Tibial nerve (tissue), 4 donors: ENCODE results near the gene CCDC85B. TPM values are rescaled to one million over a fixed set of nuclear protein-coding genes. Genes with fewer than 3 reads are reported as not detected.

Source experiments
- DNase-seq, 2 donors: peaks; one replicate each; pipeline ENCODE4 v3.0.0-alpha.2; 2019; ENCODE audit warnings: low spot score in 2 of 2
- H3K27ac ChIP-seq, 4 donors: fragments of 200-600 bp; sonication (generic) in 3 of 4; one replicate each; pipeline ENCODE4 v1.5.1; 2017 to 2019; ENCODE audit warnings: mild to moderate bottlenecking in 1 of 4
- H3K27me3 ChIP-seq, 2 donors: fragments of 200-600 bp; sonication (generic) in 1 of 2; one replicate each; pipeline versions ENCODE4 v1.5.1 to v1.6.0; 2017 to 2019
- H3K36me3 ChIP-seq, 3 donors: fragments of 200-600 bp; sonication (generic); one replicate each; pipeline ENCODE4 v1.5.1; 2018 to 2019
- H3K4me1 ChIP-seq, 4 donors: fragments of 200-600 bp; sonication (generic) in 3 of 4; one replicate each; pipeline ENCODE4 v1.5.1; 2017 to 2019
- H3K4me3 ChIP-seq, 4 donors: fragments of 200-600 bp; sonication (generic) in 3 of 4; one replicate each; pipeline ENCODE4 v1.5.1; 2017 to 2019; ENCODE audit warnings: mild to moderate bottlenecking in 1 of 4, moderate library complexity in 1 of 4
- H3K9me3 ChIP-seq, 4 donors: fragments of 200-600 bp; sonication (generic) in 3 of 4; one replicate each; pipeline ENCODE4 v1.5.1; 2017 to 2019
- EP300 ChIP-seq, 2 donors: sonication (generic); formaldehyde crosslinking; IDR thresholded peaks; one replicate each; pipeline ENCODE4 v1.6.1; 2017; ENCODE audit warnings: antibody characterized with exemption in 2 of 2, mild to moderate bottlenecking in 1 of 2
- POLR2A ChIP-seq, 2 donors: fragments of 450-650 bp; IDR thresholded peaks; one replicate each; pipeline ENCODE4 v1.6.1; 2017; ENCODE audit warnings: antibody characterized with exemption in 2 of 2, mild to moderate bottlenecking in 2 of 2, moderate library complexity in 2 of 2
- WGBS, 2 donors: methylation state at CpG; one replicate each; pipeline ENCODE4 v1.1.5; 2018; 5-methylcytosine and 5-hydroxymethylcytosine counted together
- total RNA-seq, 4 donors: library from RNA; depleted of rRNA; stranded (reverse); fragments of >200 nt; gene quantifications; one replicate each; pipeline ENCODE4 v1.1.0, GENCODE V29; 2016
- TF ChIP-seq, protein P1 (sequence below), 5 experiments: fragments of 200-600 bp in 3 of 5; fragments of 450-650 bp in 2 of 5; sonication (generic) in 3 of 5; IDR thresholded peaks; one replicate each; pipeline ENCODE4 v1.5.1; 2016 to 2019; ENCODE audit warnings: antibody characterized with exemption in 5 of 5, mild to moderate bottlenecking in 3 of 5, moderate library complexity in 2 of 5

The CCDC85B gene
- total RNA-seq, 4 donors from 2014 or later = 73.0 to 108 (median 89.4) TPM

DNA sequence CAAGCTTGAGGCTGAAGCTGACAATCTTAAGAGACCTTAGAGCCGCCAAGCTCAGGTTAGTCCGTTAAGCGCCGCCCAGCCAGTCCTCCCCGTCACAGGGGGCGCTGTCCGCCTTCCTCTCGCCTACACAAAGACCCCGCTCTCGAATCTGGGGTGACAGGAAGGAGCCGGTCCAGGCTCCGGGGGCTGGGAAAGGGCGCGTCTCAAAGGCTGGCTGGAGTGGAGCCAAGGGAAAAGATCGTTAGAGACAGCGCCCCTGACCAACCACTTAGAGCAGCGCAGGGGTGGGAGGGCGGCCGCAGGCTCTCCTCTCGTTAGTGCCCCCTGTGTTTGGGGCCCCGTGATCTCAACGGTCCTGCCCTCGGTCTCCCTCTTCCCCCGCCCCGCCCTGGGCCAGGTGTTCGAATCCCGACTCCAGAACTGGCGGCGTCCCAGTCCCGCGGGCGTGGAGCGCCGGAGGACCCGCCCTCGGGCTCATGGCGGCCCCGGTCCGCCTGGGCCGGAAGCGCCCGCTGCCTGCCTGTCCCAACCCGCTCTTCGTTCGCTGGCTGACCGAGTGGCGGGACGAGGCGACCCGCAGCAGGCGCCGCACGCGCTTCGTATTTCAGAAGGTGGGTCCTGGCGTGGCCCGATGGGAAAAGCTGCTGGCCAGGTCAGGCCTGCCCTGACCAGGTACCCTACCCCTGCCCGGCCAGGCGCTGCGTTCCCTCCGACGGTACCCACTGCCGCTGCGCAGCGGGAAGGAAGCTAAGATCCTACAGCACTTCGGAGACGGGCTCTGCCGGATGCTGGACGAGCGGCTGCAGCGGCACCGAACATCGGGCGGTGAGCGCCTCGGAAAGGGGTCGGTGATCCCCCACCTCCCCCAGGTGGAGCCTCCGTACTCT, 30.0 kb upstream of the CCDC85B start, which contains the start of gene MUS81:
TSS of gene MUS81 (plus strand) at position 156 of the 887 bp plus-strand sequence. CDS start at position 477, 321 bp downstream.
- peak; percentile 83 to 91 for TF ChIP-seq EP300 (IDR thresholded peaks at IDR 0.05)
- peak; percentile 45 to 70 for TF ChIP-seq POLR2A (IDR thresholded peaks at IDR 0.05)
- TF ChIP-seq, protein P1, sequence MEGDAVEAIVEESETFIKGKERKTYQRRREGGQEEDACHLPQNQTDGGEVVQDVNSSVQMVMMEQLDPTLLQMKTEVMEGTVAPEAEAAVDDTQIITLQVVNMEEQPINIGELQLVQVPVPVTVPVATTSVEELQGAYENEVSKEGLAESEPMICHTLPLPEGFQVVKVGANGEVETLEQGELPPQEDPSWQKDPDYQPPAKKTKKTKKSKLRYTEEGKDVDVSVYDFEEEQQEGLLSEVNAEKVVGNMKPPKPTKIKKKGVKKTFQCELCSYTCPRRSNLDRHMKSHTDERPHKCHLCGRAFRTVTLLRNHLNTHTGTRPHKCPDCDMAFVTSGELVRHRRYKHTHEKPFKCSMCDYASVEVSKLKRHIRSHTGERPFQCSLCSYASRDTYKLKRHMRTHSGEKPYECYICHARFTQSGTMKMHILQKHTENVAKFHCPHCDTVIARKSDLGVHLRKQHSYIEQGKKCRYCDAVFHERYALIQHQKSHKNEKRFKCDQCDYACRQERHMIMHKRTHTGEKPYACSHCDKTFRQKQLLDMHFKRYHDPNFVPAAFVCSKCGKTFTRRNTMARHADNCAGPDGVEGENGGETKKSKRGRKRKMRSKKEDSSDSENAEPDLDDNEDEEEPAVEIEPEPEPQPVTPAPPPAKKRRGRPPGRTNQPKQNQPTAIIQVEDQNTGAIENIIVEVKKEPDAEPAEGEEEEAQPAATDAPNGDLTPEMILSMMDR (IDR thresholded peaks at IDR 0.05) = peak; percentile 77 to 95 (median 89)
- peak; percentile 97 to 99 for DNase-seq
- H3K9me3 ChIP-seq = no peaks in the 10 kb centered on the region
- peak within 1 kb of the TSS; percentile 69 to 91 (median 88) for H3K4me3 ChIP-seq
- no peaks in the 10 kb centered on the region for H3K27me3 ChIP-seq
- H3K4me1 ChIP-seq = peaks cover 0 to 52% (median 24%) of the 10 kb centered on the region in 4 donors
- H3K36me3 ChIP-seq = peaks cover 0 to 48% (median 26%) of the 10 kb centered on the region in 3 donors
- 0 to 1% methylated on average over 52 to 53 of the region's 78 CpGs for whole genome bisulfite sequencing, 2 donors
- H3K27ac ChIP-seq = peak within 1 kb of the TSS; percentile 96 to 99 (median 98)

DNA sequence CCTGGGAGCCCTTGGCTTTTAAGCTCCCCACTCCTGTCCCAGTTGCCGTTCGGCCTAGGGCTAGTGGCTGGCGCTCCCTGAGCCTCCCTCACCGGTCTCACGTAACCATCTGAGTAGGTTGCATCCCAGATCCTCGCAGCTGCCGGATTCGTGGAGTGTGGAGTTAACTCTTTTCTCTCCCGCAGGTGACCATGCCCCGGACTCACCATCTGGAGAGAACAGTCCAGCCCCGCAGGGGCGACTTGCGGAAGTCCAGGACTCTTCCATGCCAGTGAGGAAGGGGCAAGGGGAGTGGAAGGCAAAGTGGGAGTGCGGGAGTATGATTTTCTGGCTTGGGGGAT, 29.3 kb upstream of the CCDC85B start:
- peak overlapping the region; percentile 69 to 91 (median 88) for H3K4me3 ChIP-seq
- no peaks in the 10 kb centered on the region for H3K27me3 ChIP-seq
- H3K36me3 ChIP-seq = peaks cover 0 to 48% (median 30%) of the 10 kb centered on the region in 3 donors
- TF ChIP-seq EP300 (IDR thresholded peaks at IDR 0.05) (no peak), POLR2A (IDR thresholded peaks at IDR 0.05) (no peak)
- TF ChIP-seq, protein P1 (IDR thresholded peaks at IDR 0.05) = no peak
- H3K4me1 ChIP-seq = peaks cover 0 to 46% (median 18%) of the 10 kb centered on the region in 4 donors
- WGBS, 2 donors = 8 to 11% methylated on average over 14 of the region's 14 CpGs
- no peak for DNase-seq
- peak overlapping the region; percentile 96 to 99 (median 98) for H3K27ac ChIP-seq
- H3K9me3 ChIP-seq = no peaks in the 10 kb centered on the region

- Histone ChIP-seq H3K4me1 (peaks cover 0 to 40% (median 13%) of the 10 kb centered on the region in 4 donors), H3K36me3 (peaks cover 0 to 51% (median 30%) of the 10 kb centered on the region in 3 donors), H3K9me3 (no peaks in the 10 kb centered on the region), H3K27me3 (no peaks in the 10 kb centered on the region), H3K4me3 (peak overlapping the region; percentile 69 to 91 (median 88)), H3K27ac (peak overlapping the region in 3 of 4 donors; percentile 96 to 99 (median 99))
- no peak for DNase-seq
- TF ChIP-seq POLR2A (IDR thresholded peaks at IDR 0.05) (no peak), EP300 (IDR thresholded peaks at IDR 0.05) (no peak)
- TF ChIP-seq, protein P1 (IDR thresholded peaks at IDR 0.05) = no peak
- WGBS, 2 donors = 85 to 88% methylated on average over 13 of the region's 13 CpGs
Observed at GRCh38 chr11:65861533-65862183, 28.8 kb upstream of the CCDC85B start.

- Histone ChIP-seq H3K27ac (peak overlapping the region in 2 of 4 donors; percentile 19 to 99), H3K27me3 (no peaks in the 10 kb centered on the region), H3K36me3 (peaks cover 0 to 57% (median 30%) of the 10 kb centered on the region in 3 donors), H3K9me3 (no peaks in the 10 kb centered on the region), H3K4me1 (peaks cover 0 to 38% (median 13%) of the 10 kb centered on the region in 4 donors), H3K4me3 (no peak overlapping the region)
- TF ChIP-seq, protein P1 (IDR thresholded peaks at IDR 0.05) = no peak
- TF ChIP-seq POLR2A (IDR thresholded peaks at IDR 0.05) = no peak
- no peak for TF ChIP-seq EP300 (IDR thresholded peaks at IDR 0.05)
- DNase-seq = no peak
- WGBS, 2 donors = 83 to 92% methylated on average over 4 to 5 of the region's 5 CpGs
Observed at GRCh38 chr11:65862191-65862735, 28.2 kb upstream of the CCDC85B start.
